Stomach (tissue), 4 donors: ENCODE measurements around the gene GGT6.

Source experiments
- CTCF ChIP-seq, 7 experiments: fragments of 450-650 bp in 4 of 7; fragments of 200-600 bp in 3 of 7; sonication (generic) in 3 of 7; IDR thresholded peaks; one replicate each; pipeline ENCODE4 v1.5.1; 2016 to 2019; ENCODE audit warnings: antibody characterized with exemption in 7 of 7, control low read depth in 2 of 7, mild to moderate bottlenecking in 1 of 7
- POLR2A ChIP-seq, 4 donors: fragments of 450-650 bp; IDR thresholded peaks; one replicate each; pipeline ENCODE4 v1.6.1; 2016; ENCODE audit warnings: antibody characterized with exemption in 4 of 4, control low read depth in 2 of 4, mild to moderate bottlenecking in 1 of 4, moderate library complexity in 1 of 4
- POLR2AphosphoS5 ChIP-seq, 3 donors: sonication (generic); formaldehyde crosslinking; IDR thresholded peaks; one replicate each; pipeline ENCODE4 v1.6.1; 2016; ENCODE audit warnings: antibody characterized with exemption in 3 of 3

DNA sequence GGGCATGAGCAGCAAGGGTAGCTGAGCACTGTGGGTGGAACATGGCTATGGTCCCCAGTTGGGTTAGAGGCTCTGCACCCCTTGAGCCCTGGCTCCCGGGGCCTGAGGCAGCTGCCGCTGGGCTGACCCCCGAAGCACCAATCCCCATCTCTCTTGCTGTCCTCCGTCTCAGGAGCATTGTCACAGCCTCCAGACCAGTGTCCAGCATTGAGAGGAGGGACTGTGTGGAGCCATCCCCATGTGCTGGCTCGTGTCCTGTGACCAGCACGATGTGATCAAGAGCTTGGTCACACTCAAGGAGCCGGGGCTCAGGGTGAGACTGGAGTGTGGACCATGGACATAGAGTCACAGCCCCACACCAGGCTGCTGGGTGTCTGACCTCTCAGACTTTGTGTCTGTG is 26.8 kb upstream of the GGT6 start:
- no peak for TF ChIP-seq CTCF (IDR thresholded peaks at IDR 0.05)
- no peak for TF ChIP-seq POLR2A (IDR thresholded peaks at IDR 0.05)
- no peak for TF ChIP-seq POLR2AphosphoS5 (IDR thresholded peaks at IDR 0.05)
